GM12878 (cell line): ENCODE results near the gene PPP1CC. TPM values are rescaled to one million over a fixed set of nuclear protein-coding genes. Genes with fewer than 3 reads are reported as not detected.

Source experiments
- BRCA1 ChIP-seq: IDR thresholded peaks from 2 replicates; pipeline ENCODE4 v1.6.1; 2011; ENCODE audit warnings: low read depth, low read length, improper control_type of control experiment
- CBX5 ChIP-seq: sonication (generic); IDR thresholded peaks from 2 replicates; pipeline ENCODE4 v1.6.1; 2016; ENCODE audit warnings: low read depth, moderate library complexity, mild to moderate bottlenecking, inconsistent platforms
- CHD4 ChIP-seq: fragments of 200-600 bp; sonication (generic); IDR thresholded peaks from 2 replicates; pipeline ENCODE4 v1.6.1; 2016; ENCODE audit warnings: mild to moderate bottlenecking
- CREB1 ChIP-seq: IDR thresholded peaks from 2 replicates; pipeline ENCODE4 v1.6.1; 2012; ENCODE audit warnings: low read depth, mild to moderate bottlenecking, inconsistent platforms
- CREM ChIP-seq: IDR thresholded peaks from 2 replicates; pipeline ENCODE4 v1.6.1; 2014; ENCODE audit warnings: antibody characterized with exemption, low read depth
- E2F4 ChIP-seq: IDR thresholded peaks from 2 replicates; pipeline ENCODE4 v1.6.1; 2012; ENCODE audit warnings: low read depth, low read length, improper control_type of control experiment
- EED ChIP-seq: sonication (generic); IDR thresholded peaks from 2 replicates; pipeline ENCODE4 v1.6.1; 2016; ENCODE audit warnings: antibody characterized with exemption, low read depth
- ESRRA ChIP-seq: IDR thresholded peaks from 2 replicates; pipeline ENCODE4 v1.6.1; 2012; ENCODE audit warnings: mild to moderate bottlenecking, low read length, improper control_type of control experiment
- GATAD2B ChIP-seq: fragments of 450-650 bp; conservative IDR thresholded peaks from 2 replicates; pipeline ENCODE4 v1.6.1; 2017; ENCODE audit warnings: low read depth, mild to moderate bottlenecking, moderate library complexity
- KDM1A ChIP-seq: fragments of 200-600 bp; sonication (generic); IDR thresholded peaks from 2 replicates; pipeline ENCODE4 v1.6.1; 2016; ENCODE audit warnings: borderline replicate concordance
- LARP7 ChIP-seq: fragments of 450-650 bp; IDR thresholded peaks from 2 replicates; pipeline ENCODE4 v1.6.1; 2017; ENCODE audit warnings: mild to moderate bottlenecking
- MXI1 ChIP-seq: fragments of 150-350 bp; IDR thresholded peaks from 2 replicates; pipeline ENCODE4 v1.6.1; 2011; ENCODE audit warnings: low read depth, mild to moderate bottlenecking, inconsistent platforms, low read length, improper control_type of control experiment
- NFYA ChIP-seq: IDR thresholded peaks from 2 replicates; pipeline ENCODE4 v1.6.1; 2011; ENCODE audit warnings: low read depth, mild to moderate bottlenecking, low read length, improper control_type of control experiment, borderline replicate concordance
- NKRF ChIP-seq: fragments of 450-650 bp; conservative IDR thresholded peaks from 2 replicates; pipeline ENCODE4 v1.6.1; 2017; ENCODE audit warnings: mild to moderate bottlenecking, moderate library complexity
- POLR2A ChIP-seq: IDR thresholded peaks from 2 replicates; pipeline ENCODE4 v1.6.1; 2011; ENCODE audit warnings: low read depth, mild to moderate bottlenecking, low read length
- POLR2AphosphoS2 ChIP-seq: IDR thresholded peaks from 2 replicates; pipeline ENCODE4 v1.6.1; 2011; ENCODE audit warnings: low read depth, mild to moderate bottlenecking, low read length, improper control_type of control experiment, moderate library complexity
- RUNX3 ChIP-seq: IDR thresholded peaks from 2 replicates; pipeline ENCODE4 v1.6.1; 2012; ENCODE audit warnings: low read length, inconsistent platforms
- SMARCA5 ChIP-seq: fragments of 450-650 bp; IDR thresholded peaks from 2 replicates; pipeline ENCODE4 v1.6.1; 2017; ENCODE audit warnings: mild to moderate bottlenecking
- SPI1 ChIP-seq: IDR thresholded peaks from 2 replicates; pipeline ENCODE4 v1.6.1; 2011; ENCODE audit warnings: low read depth, mild to moderate bottlenecking, low read length, moderate library complexity, borderline replicate concordance; ENCODE audit not compliant: insufficient read depth
- SREBF2 ChIP-seq: IDR thresholded peaks from 2 replicates; pipeline ENCODE4 v1.6.1; 2012; ENCODE audit warnings: mild to moderate bottlenecking, low read length
- SUPT20H ChIP-seq: IDR thresholded peaks from 2 replicates; pipeline ENCODE4 v1.6.1; 2011; ENCODE audit warnings: low read depth, mild to moderate bottlenecking, low read length, moderate library complexity, borderline replicate concordance; ENCODE audit not compliant: control insufficient read depth
- USF1 ChIP-seq: IDR thresholded peaks from 2 replicates; pipeline ENCODE4 v1.6.1; 2011; ENCODE audit warnings: borderline replicate concordance, low read depth, mild to moderate bottlenecking, moderate library complexity, mixed read lengths, low read length; ENCODE audit not compliant: insufficient read depth; ENCODE audit errors: extremely low read length
- ZSCAN29 ChIP-seq: fragments of 450-650 bp; IDR thresholded peaks from 2 replicates; pipeline ENCODE4 v1.6.1; 2017; ENCODE audit warnings: mild to moderate bottlenecking, moderate library complexity
- ZZZ3 ChIP-seq: IDR thresholded peaks from 2 replicates; pipeline ENCODE4 v1.6.1; 2011; ENCODE audit warnings: low read depth; ENCODE audit not compliant: control insufficient read depth, insufficient read length
- polyA plus RNA-seq, 11 experiments: library from polyadenylated mRNA; depleted of rRNA in 4 of 11; unstranded in 6 of 11; stranded (reverse) in 5 of 11; fragments of >200 nt; fragmentation: Nextera tagmentation in 4 of 11; fragmentation: Illumina TruSeq in 1 of 11; extraction: Ambion mirVana in 4 of 11; extraction: Trizol in 1 of 11; gene quantifications; 1 replicate in 1 of 11; 2 replicates in 10 of 11; pipeline versions ENCODE4 v1.2.1 to v1.2.3, GENCODE V29; 2011 to 2016; ENCODE audit warnings: inconsistent platforms in 2 of 11, missing spikeins in 2 of 11, low read depth in 1 of 11
- total RNA-seq, 4 experiments: library from RNA; depleted of rRNA in 3 of 4; stranded (reverse); fragments of >200 nt in 3 of 4; fragmentation: Illumina TruSeq in 1 of 4; extraction: Trizol in 1 of 4; gene quantifications; 2 replicates each; pipeline versions ENCODE4 v1.2.1 to v1.2.3, GENCODE V29; 2013 to 2021
- TF ChIP-seq, protein P1 (sequence below): fragments of 450-650 bp; formaldehyde crosslinking; IDR thresholded peaks from 2 replicates; pipeline ENCODE4 v1.5.0; 2022; ENCODE audit warnings: mild to moderate bottlenecking, missing genetic modification characterization

The PPP1CC gene
- total and polyA plus RNA-seq, 10 of the 15 experiments (the other 5 are each of a cell fraction or from before 2014, with no cell fraction given) = 64.4 to 279 (median 157) TPM

GRCh38 chr12:110689281-110690126, 53.2 kb downstream of the PPP1CC start (continued):
- TF ChIP-seq NKRF (peak; percentile 12; the same call in 1 of the 2 replicates), ZZZ3 (no peak), POLR2A (peak; percentile 89), E2F4 (no peak), ZSCAN29 (no peak), MXI1 (no peak), CREB1 (no peak), RUNX3 (peak; percentile 35), NFYA (no peak), SREBF2 (no peak), CBX5 (no peak), POLR2AphosphoS2 (0 out of 2 replicates have a peak, but pooled peaks have one; percentile 12), CHD4 (no peak), SPI1 (no peak), SUPT20H (no peak), SMARCA5 (peak; percentile 68), CREM (no peak), LARP7 (peak; percentile 67; the same call in 1 of the 2 replicates), USF1 (no peak), BRCA1 (no peak), KDM1A (no peak), GATAD2B (peak; percentile 81), ESRRA (no peak), EED (peak; percentile 10; the same call in 1 of the 2 replicates)
- TF ChIP-seq, protein P1, sequence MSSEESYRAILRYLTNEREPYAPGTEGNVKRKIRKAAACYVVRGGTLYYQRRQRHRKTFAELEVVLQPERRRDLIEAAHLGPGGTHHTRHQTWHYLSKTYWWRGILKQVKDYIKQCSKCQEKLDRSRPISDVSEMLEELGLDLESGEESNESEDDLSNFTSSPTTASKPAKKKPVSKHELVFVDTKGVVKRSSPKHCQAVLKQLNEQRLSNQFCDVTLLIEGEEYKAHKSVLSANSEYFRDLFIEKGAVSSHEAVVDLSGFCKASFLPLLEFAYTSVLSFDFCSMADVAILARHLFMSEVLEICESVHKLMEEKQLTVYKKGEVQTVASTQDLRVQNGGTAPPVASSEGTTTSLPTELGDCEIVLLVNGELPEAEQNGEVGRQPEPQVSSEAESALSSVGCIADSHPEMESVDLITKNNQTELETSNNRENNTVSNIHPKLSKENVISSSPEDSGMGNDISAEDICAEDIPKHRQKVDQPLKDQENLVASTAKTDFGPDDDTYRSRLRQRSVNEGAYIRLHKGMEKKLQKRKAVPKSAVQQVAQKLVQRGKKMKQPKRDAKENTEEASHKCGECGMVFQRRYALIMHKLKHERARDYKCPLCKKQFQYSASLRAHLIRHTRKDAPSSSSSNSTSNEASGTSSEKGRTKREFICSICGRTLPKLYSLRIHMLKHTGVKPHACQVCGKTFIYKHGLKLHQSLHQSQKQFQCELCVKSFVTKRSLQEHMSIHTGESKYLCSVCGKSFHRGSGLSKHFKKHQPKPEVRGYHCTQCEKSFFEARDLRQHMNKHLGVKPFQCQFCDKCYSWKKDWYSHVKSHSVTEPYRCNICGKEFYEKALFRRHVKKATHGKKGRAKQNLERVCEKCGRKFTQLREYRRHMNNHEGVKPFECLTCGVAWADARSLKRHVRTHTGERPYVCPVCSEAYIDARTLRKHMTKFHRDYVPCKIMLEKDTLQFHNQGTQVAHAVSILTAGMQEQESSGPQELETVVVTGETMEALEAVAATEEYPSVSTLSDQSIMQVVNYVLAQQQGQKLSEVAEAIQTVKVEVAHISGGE (CRISPR knock-in tag) = no peak
